SU-DHL-6 (cell line): ENCODE measurements around the gene HSD17B2.

Experiments
- CTCF ChIP-seq: fragments of 200-600 bp; sonication (generic); IDR thresholded peaks from one replicate; pipeline ENCODE4 v1.5.1; 2017; ENCODE audit warnings: antibody characterized with exemption, mild to moderate bottlenecking, low read length, moderate library complexity; ENCODE audit not compliant: insufficient read depth, poor library complexity, severe bottlenecking
- EZH2phosphoT487 ChIP-seq: fragments of 200-600 bp; sonication (generic), shearing (Covaris generic); conservative IDR thresholded peaks from 2 replicates; pipeline ENCODE4 v1.6.1; 2018; ENCODE audit warnings: mild to moderate bottlenecking, antibody characterized with exemption, low read length, moderate library complexity, mixed read lengths

DNA sequence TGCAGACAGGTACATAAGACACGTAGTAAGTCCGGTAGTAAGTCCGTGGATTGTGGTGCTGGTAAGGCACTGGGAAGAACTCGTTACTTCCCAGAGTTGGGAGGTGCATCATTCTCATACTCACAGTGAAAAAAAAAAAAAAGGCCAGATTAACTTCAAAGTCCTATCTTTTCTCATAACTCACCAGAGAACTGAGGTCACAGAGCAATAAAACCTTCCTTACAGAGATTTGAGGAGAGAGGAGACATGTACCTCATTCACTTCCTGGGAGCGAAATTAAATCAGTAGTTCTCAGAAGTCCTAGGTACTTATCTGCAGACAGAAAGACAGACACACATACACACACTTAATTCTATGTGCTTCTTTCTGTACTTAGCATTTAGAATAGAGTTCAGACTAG lies 112.5 kb downstream of the HSD17B2 start:
- TF ChIP-seq CTCF = no peak
- TF ChIP-seq EZH2phosphoT487 = no peak
